B cell (primary cell): ENCODE results near the gene GMEB2. TPM values are rescaled to one million over a fixed set of nuclear protein-coding genes. Genes with fewer than 3 reads are reported as not detected.

ENCODE experiments used
- ATAC-seq: fragments of 200-7000 bp; cut with Tn5 transposase; one replicate; pipeline ENCODE4 v1.10.0; 2021; ENCODE audit warnings: low read depth, mild to moderate bottlenecking, moderate number of reproducible peaks, moderate library complexity
- CTCF ChIA-PET: fragments of 350-600 bp; sonication (Branson Sonifier 250); formaldehyde crosslinking; loops from one replicate; lab custom pipeline; 2021; ENCODE audit warnings: antibody characterized with exemption, inconsistent platforms; lab: Charles Lee
- POLR2A ChIA-PET: fragments of 350-600 bp; sonication (Branson Sonifier 250); formaldehyde crosslinking; loops from one replicate; lab custom pipeline; 2021; ENCODE audit warnings: antibody characterized with exemption; lab: Charles Lee
- DNase-seq: peaks from one replicate; pipeline ENCODE4 v3.0.0; 2013
- H2AFZ ChIP-seq: 2 replicates; pipeline ENCODE4 v1.6.1; 2012; ENCODE audit warnings: mild to moderate bottlenecking, low read depth, low read length; ENCODE audit not compliant: insufficient read depth, poor library complexity, severe bottlenecking
- H3K27ac ChIP-seq, 2 donors: 1 replicate in 1 of 2; 2 replicates in 1 of 2; pipeline ENCODE4 v1.5.1; 2012 to 2013; ENCODE audit warnings: low read length in 2 of 2, mild to moderate bottlenecking in 2 of 2, moderate library complexity in 1 of 2
- H3K27me3 ChIP-seq, 4 experiments: fragments of 200-600 bp in 1 of 4; sonication (generic) in 1 of 4; replicated peaks in 1 of 4; 1 replicate in 2 of 4; 2 replicates in 2 of 4; pipeline versions ENCODE4 v1.6.1 to v1.7.0; 2013 to 2016; ENCODE audit warnings: low read length in 3 of 4, mild to moderate bottlenecking in 2 of 4, mixed read lengths in 1 of 4, moderate library complexity in 1 of 4; ENCODE audit not compliant: insufficient read depth in 4 of 4, control insufficient read depth in 3 of 4; ENCODE audit errors: control extremely low read depth in 1 of 4
- H3K36me3 ChIP-seq, 2 experiments: replicated peaks in 1 of 2; 1 replicate in 1 of 2; 2 replicates in 1 of 2; pipeline versions ENCODE4 v1.6.1 to v1.7.1; 2013; ENCODE audit warnings: low read length in 1 of 2; ENCODE audit not compliant: insufficient read depth in 2 of 2, control insufficient read depth in 1 of 2; ENCODE audit errors: control extremely low read depth in 1 of 2, extremely low read depth in 1 of 2
- H3K4me1 ChIP-seq, 2 donors: fragments of 200-600 bp in 1 of 2; sonication (generic) in 1 of 2; 1 replicate in 1 of 2; 2 replicates in 1 of 2; pipeline versions ENCODE4 v1.5.1 to v1.6.1; 2013 to 2017; ENCODE audit warnings: low read length in 2 of 2; ENCODE audit not compliant: control insufficient read depth in 2 of 2, insufficient read depth in 2 of 2
- H3K4me2 ChIP-seq: replicated peaks from 2 replicates; pipeline ENCODE3; 2012; ENCODE audit warnings: mild to moderate bottlenecking, low read depth, low read length; ENCODE audit not compliant: poor library complexity, severe bottlenecking
- H3K4me3 ChIP-seq, 5 experiments: fragments of 200-600 bp in 1 of 5; sonication (generic) in 1 of 5; 1 replicate in 3 of 5; 2 replicates in 2 of 5; pipeline versions ENCODE4 v1.5.1 to v1.7.0; 2011 to 2016; ENCODE audit warnings: low read length in 4 of 5, mild to moderate bottlenecking in 4 of 5, low read depth in 2 of 5, control low read depth in 1 of 5, moderate library complexity in 1 of 5; ENCODE audit not compliant: insufficient read depth in 1 of 5; ENCODE audit errors: control extremely low read depth in 1 of 5, extremely low read depth in 1 of 5
- H3K79me2 ChIP-seq: fragments of 200-600 bp; sonication (generic); one replicate; pipeline ENCODE4 v1.6.0; 2016; ENCODE audit warnings: low read length; ENCODE audit not compliant: control insufficient read depth, insufficient read depth
- H3K9ac ChIP-seq: fragments of 200-600 bp; sonication (generic); 2 replicates; pipeline ENCODE4 v1.6.1; 2017; ENCODE audit warnings: mild to moderate bottlenecking, low read length, moderate library complexity
- H3K9me3 ChIP-seq, 3 donors: one replicate each; pipeline versions ENCODE4 v1.6.1 to v1.7.1; 2013; ENCODE audit warnings: low read length in 2 of 3; ENCODE audit not compliant: control insufficient read depth in 2 of 3, insufficient read depth in 1 of 3; ENCODE audit errors: control extremely low read depth in 1 of 3
- H4K20me1 ChIP-seq: 2 replicates; pipeline ENCODE4 v1.6.0; 2012; ENCODE audit warnings: mild to moderate bottlenecking, low read length; ENCODE audit not compliant: insufficient read depth, control insufficient read depth, poor library complexity, severe bottlenecking
- H3K27ac Mint-ChIP-seq: one replicate; pipeline ENCODE4 v1.8.0; 2021; ENCODE audit warnings: mixed read lengths
- H3K27me3 Mint-ChIP-seq: one replicate; pipeline ENCODE4 v1.8.0; 2021; ENCODE audit warnings: mixed read lengths
- H3K4me1 Mint-ChIP-seq: one replicate; pipeline ENCODE4 v1.8.0; 2021; ENCODE audit warnings: mixed read lengths
- H3K4me3 Mint-ChIP-seq: one replicate; pipeline ENCODE4 v1.8.0; 2021; ENCODE audit warnings: mixed read lengths
- H3K9me3 Mint-ChIP-seq: one replicate; pipeline ENCODE4 v1.8.0; 2022; ENCODE audit warnings: mixed read lengths; ENCODE audit not compliant: insufficient read depth
- CTCF ChIP-seq: fragments of 200-600 bp; IDR thresholded peaks from one replicate; pipeline ENCODE4 v1.8.0; 2022; ENCODE audit warnings: antibody characterized with exemption, mild to moderate bottlenecking
- EZH2 ChIP-seq: IDR thresholded peaks from 2 replicates; pipeline ENCODE4 v1.6.1; 2012; ENCODE audit warnings: borderline replicate concordance, low read depth, mild to moderate bottlenecking, moderate library complexity, low read length; ENCODE audit not compliant: insufficient read depth, poor library complexity, severe bottlenecking
- WGBS: methylation state at CpG from one replicate; pipeline ENCODE4 v1.1.5; 2013; ENCODE audit warnings: missing lambda C conversion rate; ENCODE audit not compliant: insufficient coverage; 5-methylcytosine and 5-hydroxymethylcytosine counted together
- intact Hi-C: fragments of 100-400 bp; cut with micrococcal nuclease; formaldehyde crosslinking; loops from one replicate; pipeline ENCODE4 v1.10.0; 2022
- polyA plus RNA-seq: library from polyadenylated mRNA; depleted of rRNA; stranded (reverse); fragments of >200 nt; gene quantifications from 2 replicates; pipeline ENCODE4 v1.2.3, GENCODE V29; 2012
- total RNA-seq, 2 donors: library from RNA; stranded (reverse); fragments of 120-200 nt in 1 of 2; gene quantifications; 1 replicate in 1 of 2; 2 replicates in 1 of 2; pipeline versions ENCODE4 v1.2.3 to v1.2.4, GENCODE V29; 2013 to 2022

Gene GMEB2
- total and polyA plus RNA-seq, 2 donors (not counting 1 experiment from before 2014, with no cell fraction given): 17.7 to 24.5 TPM

- ATAC-seq (no peak), DNase-seq (no peak)
- Histone ChIP-seq H3K4me3 (no peak overlapping the region), H3K36me3 (no peaks in the 10 kb centered on the region), H3K27ac (no peak overlapping the region), H3K79me2 (no peaks in the 10 kb centered on the region), H3K4me1 (peaks cover 44 to 75% of the 10 kb centered on the region in 2 donors), H3K9me3 (no peaks in the 10 kb centered on the region), H2AFZ (no peak overlapping the region), H3K27me3 (peaks cover 0 to 8% (median 1%) of the 10 kb centered on the region in 4 experiments), H3K4me2 (peak overlapping the region; percentile 24), H4K20me1 (no peaks in the 10 kb centered on the region), H3K9ac (no peak overlapping the region)
- ChIA-PET POLR2A (interaction anchor here (0.6 kb wide), 1 partner anchor 138 kb away, joined by 3 read pairs; no protein-coding TSS in a partner anchor), CTCF (interaction anchor here (1.0 to 1.9 kb wide), 2 partner anchors 8 to 78 kb away, joined by 3 to 8 read pairs; partner anchors contain the start of gene PTK6)
- no peaks in the 10 kb centered on the region for H3K9me3 Mint-ChIP-seq
- H3K4me1 Mint-ChIP-seq: peaks cover 65% of the 10 kb centered on the region
- intact Hi-C loops: no loop called here
- H3K4me3 Mint-ChIP-seq: no peak overlapping the region
- H3K27ac Mint-ChIP-seq: peak overlapping the region; percentile 46
- no peaks in the 10 kb centered on the region for H3K27me3 Mint-ChIP-seq
- no peak for TF ChIP-seq CTCF
- TF ChIP-seq EZH2: no peak
- WGBS: 89% methylated on average over 18 of the region's 20 CpGs
These were observed 80.5 kb downstream of the GMEB2 start for GRCh38 chr20:63546256-63546955.

GRCh38 chr20:63545814-63546213 lies 81.1 kb downstream of the GMEB2 start:
- H3K27ac Mint-ChIP-seq: peak overlapping the region; percentile 69

More at GRCh38 chr20:63545814-63546213, 81.1 kb downstream of the GMEB2 start:
- H3K27me3 Mint-ChIP-seq: no peaks in the 10 kb centered on the region
- intact Hi-C loops: no loop called here
- H3K4me2 ChIP-seq: peak overlapping the region; percentile 24
- ChIA-PET CTCF (interaction anchor here (0.6 to 1.9 kb wide), 2 partner anchors 8 to 388 kb away, joined by 3 to 8 read pairs; partner anchors contain the start of gene PTK6), POLR2A (no interaction called here)
- TF ChIP-seq CTCF (no peak), EZH2 (no peak)
- no peaks in the 10 kb centered on the region for H3K36me3 ChIP-seq
- H3K9ac ChIP-seq: no peak overlapping the region
- H3K27ac ChIP-seq: no peak overlapping the region
- peak overlapping the region; percentile 42 for H3K4me3 Mint-ChIP-seq
- H3K4me3 ChIP-seq: no peak overlapping the region
- no peaks in the 10 kb centered on the region for H3K9me3 Mint-ChIP-seq
- 51% methylated on average over 2 of the region's 6 CpGs for whole genome bisulfite sequencing
- ATAC-seq (no peak), DNase-seq (peak; percentile 53)
- no peaks in the 10 kb centered on the region for H3K9me3 ChIP-seq
- H4K20me1 ChIP-seq: no peaks in the 10 kb centered on the region
- no peak overlapping the region for H2AFZ ChIP-seq
- H3K79me2 ChIP-seq: no peaks in the 10 kb centered on the region
- H3K4me1 ChIP-seq: peaks cover 44 to 69% of the 10 kb centered on the region in 2 donors
- peaks cover 60% of the 10 kb centered on the region for H3K4me1 Mint-ChIP-seq
- H3K27me3 ChIP-seq: peaks cover 0 to 8% (median 1%) of the 10 kb centered on the region in 4 experiments
